ENCODE measurements around the gene PRR30.

The PRR30 gene

GRCh38 chr2:27145682-27146081, 6.5 kb upstream of the PRR30 start:
- H3K36me3 ChIP-seq (replicated peaks; ENCODE audit: insufficient read depth, low read length): no peaks in the 10 kb centered on the region
- H3K4me2 ChIP-seq (ENCODE audit: low read depth, low read length): no peak overlapping the region
- H3K9ac ChIP-seq (ENCODE audit: low read length): no peak overlapping the region
- no peak for TF ChIP-seq EZH2 (optimal IDR thresholded peaks at IDR 0.05; ENCODE audit: low read depth, low read length)
- TF ChIP-seq EZH2phosphoT487 (IDR thresholded peaks at IDR 0.05; ENCODE audit: low read length): no peak
- no peak for TF ChIP-seq CTCF (IDR thresholded peaks at IDR 0.05; ENCODE audit: low read length)
- H2AFZ ChIP-seq (ENCODE audit: low read length): no peak overlapping the region
- no peaks in the 10 kb centered on the region for H4K20me1 ChIP-seq (ENCODE audit: insufficient read depth, low read length)
- DNase-seq: no peak
- no peaks in the 10 kb centered on the region for H3K27me3 ChIP-seq (replicated peaks; ENCODE audit: insufficient read depth, low read length)
- no peaks in the 10 kb centered on the region for H3F3A ChIP-seq (ENCODE audit: insufficient read depth, low read length)
- H3K79me2 ChIP-seq (ENCODE audit: low read length): no peaks in the 10 kb centered on the region
- H3K9me2 ChIP-seq (replicated peaks; ENCODE audit: insufficient read depth, low read length): no peaks in the 10 kb centered on the region
- H3K4me1 ChIP-seq (ENCODE audit: low read length): no peaks in the 10 kb centered on the region
- H3K9me3 ChIP-seq (replicated peaks; ENCODE audit: insufficient read depth, low read length): no peaks in the 10 kb centered on the region
- no peak overlapping the region for H3K4me3 ChIP-seq (ENCODE audit: low read length)
- H3K27ac ChIP-seq (ENCODE audit: low read length): no peak overlapping the region

- H3K4me3 ChIP-seq (ENCODE audit: low read length): no peak overlapping the region
- TF ChIP-seq CTCF (IDR thresholded peaks at IDR 0.05; ENCODE audit: low read length): no peak
- H3K9me2 ChIP-seq (replicated peaks; ENCODE audit: insufficient read depth, low read length): no peaks in the 10 kb centered on the region
- no peaks in the 10 kb centered on the region for H3K4me1 ChIP-seq (ENCODE audit: low read length)
- H3K9me3 ChIP-seq (replicated peaks; ENCODE audit: insufficient read depth, low read length): no peaks in the 10 kb centered on the region
- no peak overlapping the region for H3K9ac ChIP-seq (ENCODE audit: low read length)
- H4K20me1 ChIP-seq (ENCODE audit: insufficient read depth, low read length): no peaks in the 10 kb centered on the region
- no peaks in the 10 kb centered on the region for H3F3A ChIP-seq (ENCODE audit: insufficient read depth, low read length)
- no peak overlapping the region for H2AFZ ChIP-seq (ENCODE audit: low read length)
- no peaks in the 10 kb centered on the region for H3K27me3 ChIP-seq (replicated peaks; ENCODE audit: insufficient read depth, low read length)
- DNase-seq: no peak
- no peaks in the 10 kb centered on the region for H3K36me3 ChIP-seq (replicated peaks; ENCODE audit: insufficient read depth, low read length)
- H3K27ac ChIP-seq (ENCODE audit: low read length): no peak overlapping the region
- no peaks in the 10 kb centered on the region for H3K79me2 ChIP-seq (ENCODE audit: low read length)
- H3K4me2 ChIP-seq (ENCODE audit: low read depth, low read length): no peak overlapping the region
Measured at GRCh38 chr2:27143285-27143684, 4.1 kb upstream of the PRR30 start.

GRCh38 chr2:27138111-27138510, 1.1 kb downstream of the PRR30 start:
- H3K4me3 ChIP-seq (ENCODE audit: low read length): no peak overlapping the region
- no peaks in the 10 kb centered on the region for H4K20me1 ChIP-seq (ENCODE audit: insufficient read depth, low read length)
- no peak for TF ChIP-seq CTCF (IDR thresholded peaks at IDR 0.05; ENCODE audit: low read length)
- H3K9me3 ChIP-seq (replicated peaks; ENCODE audit: insufficient read depth, low read length): no peaks in the 10 kb centered on the region
- H3K36me3 ChIP-seq (replicated peaks; ENCODE audit: insufficient read depth, low read length): no peaks in the 10 kb centered on the region
- no peak overlapping the region for H3K9ac ChIP-seq (ENCODE audit: low read length)
- H2AFZ ChIP-seq (ENCODE audit: low read length): no peak overlapping the region
- H3K79me2 ChIP-seq (ENCODE audit: low read length): peaks cover 14% of the 10 kb centered on the region
- no peak overlapping the region for H3K27ac ChIP-seq (ENCODE audit: low read length)
- H3F3A ChIP-seq (ENCODE audit: insufficient read depth, low read length): 0 out of 2 replicates have a peak, but pooled peaks cover 11% of the 10 kb centered on the region
- no peaks in the 10 kb centered on the region for H3K27me3 ChIP-seq (replicated peaks; ENCODE audit: insufficient read depth, low read length)
- no peak for DNase-seq
- no peak overlapping the region for H3K4me2 ChIP-seq (ENCODE audit: low read depth, low read length)
- no peaks in the 10 kb centered on the region for H3K9me2 ChIP-seq (replicated peaks; ENCODE audit: insufficient read depth, low read length)
- H3K4me1 ChIP-seq (ENCODE audit: low read length): no peaks in the 10 kb centered on the region
